ENCODE results near the gene KRTAP6-3. TPM values are rescaled to one million over a fixed set of nuclear protein-coding genes. Genes with fewer than 3 reads are reported as not detected.

Gene KRTAP6-3
- total and polyA plus RNA-seq, 2 experiments from 2014 or later, result not detected

DNA sequence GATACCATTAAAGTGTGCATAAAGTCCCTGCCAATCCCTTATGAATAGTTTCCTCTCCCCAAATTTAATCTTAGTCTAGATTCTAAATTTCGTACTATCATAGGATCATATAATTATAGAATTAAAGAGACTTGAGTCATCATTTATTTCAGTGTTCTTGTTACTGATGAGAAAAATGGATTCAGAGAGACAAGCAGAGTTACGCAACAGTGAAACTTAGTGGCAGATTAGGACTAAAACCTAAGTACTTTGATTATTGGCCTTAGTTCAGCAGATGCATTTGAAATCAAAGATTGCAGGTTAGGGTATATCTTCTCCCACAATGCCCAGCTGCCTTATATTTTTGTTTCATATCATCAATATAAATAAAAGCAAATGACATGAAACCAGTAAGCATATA, 30.3 kb upstream of the KRTAP6-3 start:
- no peaks in the 10 kb centered on the region for H4K20me1 ChIP-seq (replicated peaks; ENCODE audit: insufficient read depth)
- no peak overlapping the region for H3K4me3 ChIP-seq
- DNase-seq (ENCODE audit: low spot score) (no peak), ATAC-seq (no peak)
- H3K9me3 Mint-ChIP-seq, result no peaks in the 10 kb centered on the region
- no peaks in the 10 kb centered on the region for H3F3A ChIP-seq (replicated peaks; ENCODE audit: low read depth)
- H3K4me1 Mint-ChIP-seq, result no peaks in the 10 kb centered on the region
- H3K9me2 ChIP-seq (ENCODE audit: insufficient read depth), result no peaks in the 10 kb centered on the region
- H2AFZ ChIP-seq, result no peak overlapping the region
- TF ChIP-seq, protein P1, sequence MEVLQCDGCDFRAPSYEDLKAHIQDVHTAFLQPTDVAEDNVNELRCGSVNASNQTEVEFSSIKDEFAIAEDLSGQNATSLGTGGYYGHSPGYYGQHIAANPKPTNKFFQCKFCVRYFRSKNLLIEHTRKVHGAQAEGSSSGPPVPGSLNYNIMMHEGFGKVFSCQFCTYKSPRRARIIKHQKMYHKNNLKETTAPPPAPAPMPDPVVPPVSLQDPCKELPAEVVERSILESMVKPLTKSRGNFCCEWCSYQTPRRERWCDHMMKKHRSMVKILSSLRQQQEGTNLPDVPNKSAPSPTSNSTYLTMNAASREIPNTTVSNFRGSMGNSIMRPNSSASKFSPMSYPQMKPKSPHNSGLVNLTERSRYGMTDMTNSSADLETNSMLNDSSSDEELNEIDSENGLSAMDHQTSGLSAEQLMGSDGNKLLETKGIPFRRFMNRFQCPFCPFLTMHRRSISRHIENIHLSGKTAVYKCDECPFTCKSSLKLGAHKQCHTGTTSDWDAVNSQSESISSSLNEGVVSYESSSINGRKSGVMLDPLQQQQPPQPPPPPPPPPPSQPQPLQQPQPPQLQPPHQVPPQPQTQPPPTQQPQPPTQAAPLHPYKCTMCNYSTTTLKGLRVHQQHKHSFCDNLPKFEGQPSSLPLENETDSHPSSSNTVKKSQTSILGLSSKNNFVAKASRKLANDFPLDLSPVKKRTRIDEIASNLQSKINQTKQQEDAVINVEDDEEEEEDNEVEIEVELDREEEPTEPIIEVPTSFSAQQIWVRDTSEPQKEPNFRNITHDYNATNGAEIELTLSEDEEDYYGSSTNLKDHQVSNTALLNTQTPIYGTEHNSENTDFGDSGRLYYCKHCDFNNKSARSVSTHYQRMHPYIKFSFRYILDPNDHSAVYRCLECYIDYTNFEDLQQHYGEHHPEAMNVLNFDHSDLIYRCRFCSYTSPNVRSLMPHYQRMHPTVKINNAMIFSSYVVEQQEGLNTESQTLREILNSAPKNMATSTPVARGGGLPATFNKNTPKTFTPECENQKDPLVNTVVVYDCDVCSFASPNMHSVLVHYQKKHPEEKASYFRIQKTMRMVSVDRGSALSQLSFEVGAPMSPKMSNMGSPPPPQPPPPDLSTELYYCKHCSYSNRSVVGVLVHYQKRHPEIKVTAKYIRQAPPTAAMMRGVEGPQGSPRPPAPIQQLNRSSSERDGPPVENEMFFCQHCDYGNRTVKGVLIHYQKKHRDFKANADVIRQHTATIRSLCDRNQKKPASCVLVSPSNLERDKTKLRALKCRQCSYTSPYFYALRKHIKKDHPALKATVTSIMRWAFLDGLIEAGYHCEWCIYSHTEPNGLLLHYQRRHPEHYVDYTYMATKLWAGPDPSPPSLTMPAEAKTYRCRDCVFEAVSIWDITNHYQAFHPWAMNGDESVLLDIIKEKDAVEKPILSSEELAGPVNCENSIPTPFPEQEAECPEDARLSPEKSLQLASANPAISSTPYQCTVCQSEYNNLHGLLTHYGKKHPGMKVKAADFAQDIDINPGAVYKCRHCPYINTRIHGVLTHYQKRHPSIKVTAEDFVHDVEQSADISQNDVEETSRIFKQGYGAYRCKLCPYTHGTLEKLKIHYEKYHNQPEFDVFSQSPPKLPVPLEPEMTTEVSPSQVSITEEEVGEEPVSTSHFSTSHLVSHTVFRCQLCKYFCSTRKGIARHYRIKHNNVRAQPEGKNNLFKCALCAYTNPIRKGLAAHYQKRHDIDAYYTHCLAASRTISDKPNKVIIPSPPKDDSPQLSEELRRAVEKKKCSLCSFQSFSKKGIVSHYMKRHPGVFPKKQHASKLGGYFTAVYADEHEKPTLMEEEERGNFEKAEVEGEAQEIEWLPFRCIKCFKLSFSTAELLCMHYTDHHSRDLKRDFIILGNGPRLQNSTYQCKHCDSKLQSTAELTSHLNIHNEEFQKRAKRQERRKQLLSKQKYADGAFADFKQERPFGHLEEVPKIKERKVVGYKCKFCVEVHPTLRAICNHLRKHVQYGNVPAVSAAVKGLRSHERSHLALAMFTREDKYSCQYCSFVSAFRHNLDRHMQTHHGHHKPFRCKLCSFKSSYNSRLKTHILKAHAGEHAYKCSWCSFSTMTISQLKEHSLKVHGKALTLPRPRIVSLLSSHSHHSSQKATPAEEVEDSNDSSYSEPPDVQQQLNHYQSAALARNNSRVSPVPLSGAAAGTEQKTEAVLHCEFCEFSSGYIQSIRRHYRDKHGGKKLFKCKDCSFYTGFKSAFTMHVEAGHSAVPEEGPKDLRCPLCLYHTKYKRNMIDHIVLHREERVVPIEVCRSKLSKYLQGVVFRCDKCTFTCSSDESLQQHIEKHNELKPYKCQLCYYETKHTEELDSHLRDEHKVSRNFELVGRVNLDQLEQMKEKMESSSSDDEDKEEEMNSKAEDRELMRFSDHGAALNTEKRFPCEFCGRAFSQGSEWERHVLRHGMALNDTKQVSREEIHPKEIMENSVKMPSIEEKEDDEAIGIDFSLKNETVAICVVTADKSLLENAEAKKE (CRISPR knock-in tag; IDR thresholded peaks at IDR 0.05), result no peak
- TF ChIP-seq POLR2AphosphoS5 (IDR thresholded peaks at IDR 0.05; ENCODE audit: low read depth), result no peak
- TF ChIP-seq, protein P2, sequence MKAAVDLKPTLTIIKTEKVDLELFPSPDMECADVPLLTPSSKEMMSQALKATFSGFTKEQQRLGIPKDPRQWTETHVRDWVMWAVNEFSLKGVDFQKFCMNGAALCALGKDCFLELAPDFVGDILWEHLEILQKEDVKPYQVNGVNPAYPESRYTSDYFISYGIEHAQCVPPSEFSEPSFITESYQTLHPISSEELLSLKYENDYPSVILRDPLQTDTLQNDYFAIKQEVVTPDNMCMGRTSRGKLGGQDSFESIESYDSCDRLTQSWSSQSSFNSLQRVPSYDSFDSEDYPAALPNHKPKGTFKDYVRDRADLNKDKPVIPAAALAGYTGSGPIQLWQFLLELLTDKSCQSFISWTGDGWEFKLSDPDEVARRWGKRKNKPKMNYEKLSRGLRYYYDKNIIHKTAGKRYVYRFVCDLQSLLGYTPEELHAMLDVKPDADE (IDR thresholded peaks at IDR 0.05), result no peak
- no peak for TF ChIP-seq STAT1 (IDR thresholded peaks at IDR 0.05; ENCODE audit: unreplicated experiment)
- TF ChIP-seq, protein P3, sequence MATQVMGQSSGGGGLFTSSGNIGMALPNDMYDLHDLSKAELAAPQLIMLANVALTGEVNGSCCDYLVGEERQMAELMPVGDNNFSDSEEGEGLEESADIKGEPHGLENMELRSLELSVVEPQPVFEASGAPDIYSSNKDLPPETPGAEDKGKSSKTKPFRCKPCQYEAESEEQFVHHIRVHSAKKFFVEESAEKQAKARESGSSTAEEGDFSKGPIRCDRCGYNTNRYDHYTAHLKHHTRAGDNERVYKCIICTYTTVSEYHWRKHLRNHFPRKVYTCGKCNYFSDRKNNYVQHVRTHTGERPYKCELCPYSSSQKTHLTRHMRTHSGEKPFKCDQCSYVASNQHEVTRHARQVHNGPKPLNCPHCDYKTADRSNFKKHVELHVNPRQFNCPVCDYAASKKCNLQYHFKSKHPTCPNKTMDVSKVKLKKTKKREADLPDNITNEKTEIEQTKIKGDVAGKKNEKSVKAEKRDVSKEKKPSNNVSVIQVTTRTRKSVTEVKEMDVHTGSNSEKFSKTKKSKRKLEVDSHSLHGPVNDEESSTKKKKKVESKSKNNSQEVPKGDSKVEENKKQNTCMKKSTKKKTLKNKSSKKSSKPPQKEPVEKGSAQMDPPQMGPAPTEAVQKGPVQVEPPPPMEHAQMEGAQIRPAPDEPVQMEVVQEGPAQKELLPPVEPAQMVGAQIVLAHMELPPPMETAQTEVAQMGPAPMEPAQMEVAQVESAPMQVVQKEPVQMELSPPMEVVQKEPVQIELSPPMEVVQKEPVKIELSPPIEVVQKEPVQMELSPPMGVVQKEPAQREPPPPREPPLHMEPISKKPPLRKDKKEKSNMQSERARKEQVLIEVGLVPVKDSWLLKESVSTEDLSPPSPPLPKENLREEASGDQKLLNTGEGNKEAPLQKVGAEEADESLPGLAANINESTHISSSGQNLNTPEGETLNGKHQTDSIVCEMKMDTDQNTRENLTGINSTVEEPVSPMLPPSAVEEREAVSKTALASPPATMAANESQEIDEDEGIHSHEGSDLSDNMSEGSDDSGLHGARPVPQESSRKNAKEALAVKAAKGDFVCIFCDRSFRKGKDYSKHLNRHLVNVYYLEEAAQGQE (IDR thresholded peaks at IDR 0.05; ENCODE audit: unreplicated experiment), result no peak
- no peak for TF ChIP-seq CREB1 (CRISPR knock-in tag; IDR thresholded peaks at IDR 0.05; ENCODE audit: low read depth)
- no peak for TF ChIP-seq NANOG (IDR thresholded peaks at IDR 0.05; ENCODE audit: borderline replicate concordance)
- TF ChIP-seq EZH2phosphoT487 (IDR thresholded peaks at IDR 0.05; ENCODE audit: unreplicated experiment), result no peak
- no peak for TF ChIP-seq ZNF331 (CRISPR knock-in tag; IDR thresholded peaks at IDR 0.05; ENCODE audit: low read depth)
- TF ChIP-seq JUNB (IDR thresholded peaks at IDR 0.05; ENCODE audit: unreplicated experiment), result no peak
- TF ChIP-seq ZNF114 (CRISPR knock-in tag; IDR thresholded peaks at IDR 0.05), result no peak
- no peak for TF ChIP-seq EZH2 (IDR thresholded peaks at IDR 0.05; ENCODE audit: low read depth, unreplicated experiment)
- TF ChIP-seq, protein P4, sequence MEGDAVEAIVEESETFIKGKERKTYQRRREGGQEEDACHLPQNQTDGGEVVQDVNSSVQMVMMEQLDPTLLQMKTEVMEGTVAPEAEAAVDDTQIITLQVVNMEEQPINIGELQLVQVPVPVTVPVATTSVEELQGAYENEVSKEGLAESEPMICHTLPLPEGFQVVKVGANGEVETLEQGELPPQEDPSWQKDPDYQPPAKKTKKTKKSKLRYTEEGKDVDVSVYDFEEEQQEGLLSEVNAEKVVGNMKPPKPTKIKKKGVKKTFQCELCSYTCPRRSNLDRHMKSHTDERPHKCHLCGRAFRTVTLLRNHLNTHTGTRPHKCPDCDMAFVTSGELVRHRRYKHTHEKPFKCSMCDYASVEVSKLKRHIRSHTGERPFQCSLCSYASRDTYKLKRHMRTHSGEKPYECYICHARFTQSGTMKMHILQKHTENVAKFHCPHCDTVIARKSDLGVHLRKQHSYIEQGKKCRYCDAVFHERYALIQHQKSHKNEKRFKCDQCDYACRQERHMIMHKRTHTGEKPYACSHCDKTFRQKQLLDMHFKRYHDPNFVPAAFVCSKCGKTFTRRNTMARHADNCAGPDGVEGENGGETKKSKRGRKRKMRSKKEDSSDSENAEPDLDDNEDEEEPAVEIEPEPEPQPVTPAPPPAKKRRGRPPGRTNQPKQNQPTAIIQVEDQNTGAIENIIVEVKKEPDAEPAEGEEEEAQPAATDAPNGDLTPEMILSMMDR (conservative IDR thresholded peaks at IDR 0.05; ENCODE audit: low read depth in 2 of 2), result no peak
- no peaks in the 10 kb centered on the region for H3K4me1 ChIP-seq (ENCODE audit: insufficient read depth)
- H3K79me2 ChIP-seq (replicated peaks; ENCODE audit: insufficient read depth), result no peaks in the 10 kb centered on the region
- H3K4me2 ChIP-seq, result no peak overlapping the region
- no peaks in the 10 kb centered on the region for H3K36me3 Mint-ChIP-seq (ENCODE audit: low read depth)
- no peak overlapping the region for H3K27ac ChIP-seq (ENCODE audit: low read depth)
- no peaks in the 10 kb centered on the region for H3K27me3 ChIP-seq (ENCODE audit: insufficient read depth)
- H3K27me3 Mint-ChIP-seq (ENCODE audit: insufficient read depth, low read depth, poor library complexity), result no peaks in the 10 kb centered on the region
- no peak overlapping the region for H3K4me3 Mint-ChIP-seq
- no peak overlapping the region for H3K27ac Mint-ChIP-seq
- H3K36me3 ChIP-seq (ENCODE audit: insufficient read depth), result no peaks in the 10 kb centered on the region

Data from GM23338 (cell line).